Measurements from ENCODE around the gene RPL3. TPM values are rescaled to one million over a fixed set of nuclear protein-coding genes. Genes with fewer than 3 reads are reported as not detected.

The RPL3 gene
- total and polyA plus RNA-seq, 4 donors, result 580 to 1,767 (median 1,184) TPM

GRCh38 chr22:39301108-39301507 lies 18.3 kb downstream of the RPL3 start:
- no peak for DNase-seq (ENCODE audit: low spot score)
- TF ChIP-seq EGR1 (IDR thresholded peaks at IDR 0.05; ENCODE audit: low read depth in 2 of 2) (no peak), TAF1 (conservative IDR thresholded peaks at IDR 0.05) (no peak), FOXA1 (IDR thresholded peaks at IDR 0.05) (no peak), HNF4A (conservative IDR thresholded peaks at IDR 0.05) (no peak), CTCF (IDR thresholded peaks at IDR 0.05; ENCODE audit: low read depth, low read length, missing input control) (no peak), YY1 (IDR thresholded peaks at IDR 0.05) (no peak), RXRA (IDR thresholded peaks at IDR 0.05) (no peak), RAD21 (IDR thresholded peaks at IDR 0.05) (no peak), ZBTB33 (IDR thresholded peaks at IDR 0.05) (no peak)
- 87% methylated on average over 9 of the region's 9 CpGs for WGBS
- H3K4me1 ChIP-seq (ENCODE audit: control insufficient read depth in 4 of 4, insufficient read depth in 4 of 4, low read length in 3 of 4), result peaks cover 28 to 72% (median 56%) of the 10 kb centered on the region in 4 donors
- no peaks in the 10 kb centered on the region for H3K36me3 ChIP-seq (ENCODE audit: control insufficient read depth in 4 of 4, insufficient read depth in 3 of 4, low read depth in 1 of 4, low read length in 3 of 4)
- H3K4me3 ChIP-seq (ENCODE audit: low read depth in 1 of 3, low read length in 3 of 3), result no peak overlapping the region
- no peaks in the 10 kb centered on the region for H3K27me3 ChIP-seq (ENCODE audit: control insufficient read depth in 4 of 4, insufficient read depth in 4 of 4, low read length in 3 of 4)
- no peaks in the 10 kb centered on the region for H3K9me3 ChIP-seq (ENCODE audit: control insufficient read depth in 4 of 4, low read length in 3 of 4)
- H3K9ac ChIP-seq (ENCODE audit: low read depth in 1 of 2, low read length in 2 of 2), result no peak overlapping the region
- H3K27ac ChIP-seq (ENCODE audit: low read depth in 1 of 2, low read length in 2 of 2), result no peak overlapping the region

- Histone ChIP-seq H3K4me3 (ENCODE audit: low read depth in 1 of 3, low read length in 3 of 3) (no peak overlapping the region), H3K9me3 (ENCODE audit: control insufficient read depth in 4 of 4, low read length in 3 of 4) (no peaks in the 10 kb centered on the region), H3K27ac (ENCODE audit: low read depth in 1 of 2, low read length in 2 of 2) (peak overlapping the region; percentile 55 to 63), H3K27me3 (ENCODE audit: control insufficient read depth in 4 of 4, insufficient read depth in 4 of 4, low read length in 3 of 4) (no peaks in the 10 kb centered on the region), H3K9ac (ENCODE audit: low read depth in 1 of 2, low read length in 2 of 2) (peak overlapping the region in 1 of 2 donors; percentile 50), H3K36me3 (ENCODE audit: control insufficient read depth in 4 of 4, insufficient read depth in 3 of 4, low read depth in 1 of 4, low read length in 3 of 4) (no peaks in the 10 kb centered on the region), H3K4me1 (ENCODE audit: control insufficient read depth in 4 of 4, insufficient read depth in 4 of 4, low read length in 3 of 4) (peaks cover 28 to 73% (median 60%) of the 10 kb centered on the region in 4 donors)
- WGBS, result 14% methylated on average over 19 of the region's 19 CpGs
- no peak for DNase-seq (ENCODE audit: low spot score)
- TF ChIP-seq CTCF (IDR thresholded peaks at IDR 0.05; ENCODE audit: low read depth, low read length, missing input control), result peak; percentile 5
- TF ChIP-seq JUND (IDR thresholded peaks at IDR 0.05), result no peak
- peak in 1 of 2 donors; percentile 26 for TF ChIP-seq RAD21 (IDR thresholded peaks at IDR 0.05)
- TF ChIP-seq RXRA (IDR thresholded peaks at IDR 0.05), result peak in 1 of 2 donors; percentile 3
These were observed 19.1 kb downstream of the RPL3 start for GRCh38 chr22:39300186-39300830.

GRCh38 chr22:39299829-39300178 lies 19.6 kb downstream of the RPL3 start:
- Histone ChIP-seq H3K4me3 (ENCODE audit: low read depth in 1 of 3, low read length in 3 of 3) (no peak overlapping the region), H3K9ac (ENCODE audit: low read depth in 1 of 2, low read length in 2 of 2) (peak overlapping the region in 1 of 2 donors; percentile 50)
- no peak for DNase-seq (ENCODE audit: low spot score)
- TF ChIP-seq, protein P1, sequence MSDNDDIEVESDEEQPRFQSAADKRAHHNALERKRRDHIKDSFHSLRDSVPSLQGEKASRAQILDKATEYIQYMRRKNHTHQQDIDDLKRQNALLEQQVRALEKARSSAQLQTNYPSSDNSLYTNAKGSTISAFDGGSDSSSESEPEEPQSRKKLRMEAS (IDR thresholded peaks at IDR 0.05), result peak; percentile 23
- TF ChIP-seq ATF3 (IDR thresholded peaks at IDR 0.05) (no peak), YY1 (IDR thresholded peaks at IDR 0.05) (no peak), FOXA1 (IDR thresholded peaks at IDR 0.05) (no peak), JUND (IDR thresholded peaks at IDR 0.05) (no peak), HNF4G (IDR thresholded peaks at IDR 0.05) (no peak), SP1 (IDR thresholded peaks at IDR 0.05) (peak; percentile 41), GABPA (IDR thresholded peaks at IDR 0.05 in 1 of 2, conservative IDR thresholded peaks at IDR 0.05 in 1 of 2) (peak in 1 of 2 donors; percentile 50), NR2F2 (IDR thresholded peaks at IDR 0.05) (no peak), RXRA (IDR thresholded peaks at IDR 0.05) (peak; percentile 8 to 26), TAF1 (conservative IDR thresholded peaks at IDR 0.05) (no peak), HNF4A (conservative IDR thresholded peaks at IDR 0.05) (peak; percentile 28 to 56)
- TF ChIP-seq, protein P2, sequence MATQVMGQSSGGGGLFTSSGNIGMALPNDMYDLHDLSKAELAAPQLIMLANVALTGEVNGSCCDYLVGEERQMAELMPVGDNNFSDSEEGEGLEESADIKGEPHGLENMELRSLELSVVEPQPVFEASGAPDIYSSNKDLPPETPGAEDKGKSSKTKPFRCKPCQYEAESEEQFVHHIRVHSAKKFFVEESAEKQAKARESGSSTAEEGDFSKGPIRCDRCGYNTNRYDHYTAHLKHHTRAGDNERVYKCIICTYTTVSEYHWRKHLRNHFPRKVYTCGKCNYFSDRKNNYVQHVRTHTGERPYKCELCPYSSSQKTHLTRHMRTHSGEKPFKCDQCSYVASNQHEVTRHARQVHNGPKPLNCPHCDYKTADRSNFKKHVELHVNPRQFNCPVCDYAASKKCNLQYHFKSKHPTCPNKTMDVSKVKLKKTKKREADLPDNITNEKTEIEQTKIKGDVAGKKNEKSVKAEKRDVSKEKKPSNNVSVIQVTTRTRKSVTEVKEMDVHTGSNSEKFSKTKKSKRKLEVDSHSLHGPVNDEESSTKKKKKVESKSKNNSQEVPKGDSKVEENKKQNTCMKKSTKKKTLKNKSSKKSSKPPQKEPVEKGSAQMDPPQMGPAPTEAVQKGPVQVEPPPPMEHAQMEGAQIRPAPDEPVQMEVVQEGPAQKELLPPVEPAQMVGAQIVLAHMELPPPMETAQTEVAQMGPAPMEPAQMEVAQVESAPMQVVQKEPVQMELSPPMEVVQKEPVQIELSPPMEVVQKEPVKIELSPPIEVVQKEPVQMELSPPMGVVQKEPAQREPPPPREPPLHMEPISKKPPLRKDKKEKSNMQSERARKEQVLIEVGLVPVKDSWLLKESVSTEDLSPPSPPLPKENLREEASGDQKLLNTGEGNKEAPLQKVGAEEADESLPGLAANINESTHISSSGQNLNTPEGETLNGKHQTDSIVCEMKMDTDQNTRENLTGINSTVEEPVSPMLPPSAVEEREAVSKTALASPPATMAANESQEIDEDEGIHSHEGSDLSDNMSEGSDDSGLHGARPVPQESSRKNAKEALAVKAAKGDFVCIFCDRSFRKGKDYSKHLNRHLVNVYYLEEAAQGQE (IDR thresholded peaks at IDR 0.05), result no peak

More at GRCh38 chr22:39299829-39300178, 19.6 kb downstream of the RPL3 start:
- no peaks in the 10 kb centered on the region for H3K27me3 ChIP-seq (ENCODE audit: control insufficient read depth in 4 of 4, insufficient read depth in 4 of 4, low read length in 3 of 4)
- no peaks in the 10 kb centered on the region for H3K9me3 ChIP-seq (ENCODE audit: control insufficient read depth in 4 of 4, low read length in 3 of 4)
- peak overlapping the region; percentile 55 to 63 for H3K27ac ChIP-seq (ENCODE audit: low read depth in 1 of 2, low read length in 2 of 2)
- peaks cover 28 to 73% (median 60%) of the 10 kb centered on the region in 4 donors for H3K4me1 ChIP-seq (ENCODE audit: control insufficient read depth in 4 of 4, insufficient read depth in 4 of 4, low read length in 3 of 4)
- WGBS, result 56% methylated on average over 6 of the region's 6 CpGs
- H3K36me3 ChIP-seq (ENCODE audit: control insufficient read depth in 4 of 4, insufficient read depth in 3 of 4, low read depth in 1 of 4, low read length in 3 of 4), result no peaks in the 10 kb centered on the region
